Measurements from ENCODE around the gene RPS17.

GRCh38 chr15:82535566-82536408 lies 4.5 kb downstream of the RPS17 start:
- no peak for TF ChIP-seq CTCF (IDR thresholded peaks at IDR 0.05)
- TF ChIP-seq POLR2A (IDR thresholded peaks at IDR 0.05), result no peak

Data from adrenal gland (tissue), 5 donors.